NOMO-1 treated with dmso at 0.1 percent for 144 hours (cell line): ENCODE measurements around the gene S100A14.

ENCODE experiments used
- DNase-seq: peaks from one replicate; lab custom pipeline; 2025; ENCODE audit not compliant: unreplicated experiment; lab: John Stamatoyannopoulos, UW

Gene S100A14

DNA sequence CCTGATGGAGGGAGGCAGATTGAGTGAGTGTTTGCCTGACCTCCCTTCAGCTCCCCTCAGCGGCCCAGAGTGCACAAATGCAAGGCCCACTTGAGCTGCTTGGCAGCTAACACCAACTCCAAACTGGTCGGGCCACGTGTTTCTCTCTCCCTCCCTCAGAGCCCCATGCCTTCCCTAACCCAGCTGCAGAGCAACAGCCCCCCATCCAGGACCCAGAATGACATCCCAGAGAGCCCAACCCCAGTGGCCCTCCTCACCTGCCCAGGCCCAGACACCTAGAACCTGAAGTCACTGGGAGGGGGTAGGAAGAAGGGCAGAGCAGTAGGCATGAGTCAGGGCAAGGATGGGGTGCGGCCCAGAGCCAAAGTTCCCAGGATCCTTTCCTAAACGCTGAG is 789 bp upstream of the S100A14 start:
- DNase-seq = no peak

- DNase-seq = no peak
These were observed 719 bp downstream of the S100A14 start for GRCh38 chr1:153615406-153615805.

DNA sequence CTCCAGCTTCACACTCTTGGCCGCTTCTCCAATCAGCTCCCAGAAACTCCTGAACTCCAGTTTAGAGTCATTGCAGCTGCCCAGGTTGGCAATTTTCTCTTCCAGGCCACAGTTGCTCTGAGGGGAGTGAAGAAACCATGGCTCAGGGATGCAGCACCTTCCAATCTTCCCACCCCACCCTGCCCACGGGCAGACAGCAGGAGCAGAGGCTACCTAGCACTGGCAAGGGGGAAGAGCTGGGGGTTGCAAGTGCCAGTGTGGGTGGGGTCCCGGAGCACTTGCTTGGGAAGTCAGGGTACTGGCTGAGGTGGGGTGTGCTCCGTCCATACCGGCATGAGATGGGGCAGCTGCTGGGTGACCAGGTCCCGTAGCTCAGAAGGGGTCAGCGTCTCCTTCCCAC is 1.2 kb downstream of the S100A14 start:
- no peak for DNase-seq

DNA sequence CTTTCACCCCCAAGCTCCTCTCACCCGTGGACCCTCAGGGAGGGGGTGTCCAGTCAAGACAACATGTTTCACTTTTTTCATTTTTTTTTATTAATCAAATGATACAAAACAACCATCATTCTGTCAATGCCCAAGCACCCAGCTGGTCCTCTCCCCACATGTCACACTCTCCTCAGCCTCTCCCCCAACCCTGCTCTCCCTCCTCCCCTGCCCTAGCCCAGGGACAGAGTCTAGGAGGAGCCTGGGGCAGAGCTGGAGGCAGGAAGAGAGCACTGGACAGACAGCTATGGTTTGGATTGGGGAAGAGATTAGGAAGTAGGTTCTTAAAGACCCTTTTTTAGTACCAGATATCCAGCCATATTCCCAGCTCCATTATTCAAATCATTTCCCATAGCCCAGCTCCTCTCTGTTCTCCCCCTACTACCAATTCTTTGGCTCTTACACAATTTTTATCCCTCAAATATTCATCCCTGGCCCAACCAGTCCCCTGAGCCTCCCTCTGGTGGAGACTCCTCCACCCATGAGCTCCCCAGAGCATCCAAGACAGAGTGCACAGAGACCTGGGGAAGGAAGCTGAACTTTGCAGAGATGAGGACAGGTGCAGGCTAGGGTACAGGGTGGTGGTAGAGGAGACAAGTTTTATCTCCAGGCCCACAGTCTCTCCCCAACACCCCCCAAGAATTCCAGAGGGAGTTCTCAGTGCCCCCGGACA is 1.8 kb downstream of the S100A14 start:
- DNase-seq = no peak

- DNase-seq = no peak
These were observed 2.7 kb downstream of the S100A14 start for GRCh38 chr1:153613406-153613805.

DNA sequence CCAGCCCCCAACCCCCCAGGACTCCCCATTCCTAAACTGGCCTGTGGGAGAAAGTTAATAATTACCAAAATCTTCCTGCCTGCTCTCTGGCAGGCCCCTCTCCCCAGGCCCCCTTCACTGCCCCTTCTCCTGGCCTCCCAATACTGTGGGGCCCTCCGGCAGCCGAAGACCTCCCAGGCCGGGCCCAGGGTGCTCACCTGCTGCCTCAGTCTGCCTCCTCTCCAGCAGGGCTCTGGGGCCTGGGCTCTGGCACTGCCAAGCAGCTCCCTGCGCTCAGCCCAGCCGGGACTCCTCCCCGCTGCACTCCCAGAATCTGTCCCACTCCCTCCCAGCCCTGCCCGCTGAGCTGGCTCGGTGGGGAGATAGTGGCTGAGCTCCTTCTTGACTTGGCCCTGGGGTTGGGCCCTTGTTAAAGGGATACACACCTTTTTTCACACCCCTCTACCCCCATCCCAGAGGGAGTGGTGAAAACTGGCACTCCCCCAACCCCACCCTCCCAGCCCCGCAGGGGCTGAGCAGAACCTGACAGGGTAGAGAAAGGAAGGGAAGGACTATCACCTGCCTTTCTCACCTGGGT is 3.3 kb downstream of the S100A14 start, which contains the start of gene S100A16:
Gene S100A16, minus strand, starts transcription at position 383 of the 577 bp plus-strand sequence. CDS start 4,986 bp downstream, outside the sequence.
- DNase-seq = no peak

- DNase-seq = no peak
These were observed 3.9 kb downstream of the S100A14 start for GRCh38 chr1:153612111-153612754.

DNA sequence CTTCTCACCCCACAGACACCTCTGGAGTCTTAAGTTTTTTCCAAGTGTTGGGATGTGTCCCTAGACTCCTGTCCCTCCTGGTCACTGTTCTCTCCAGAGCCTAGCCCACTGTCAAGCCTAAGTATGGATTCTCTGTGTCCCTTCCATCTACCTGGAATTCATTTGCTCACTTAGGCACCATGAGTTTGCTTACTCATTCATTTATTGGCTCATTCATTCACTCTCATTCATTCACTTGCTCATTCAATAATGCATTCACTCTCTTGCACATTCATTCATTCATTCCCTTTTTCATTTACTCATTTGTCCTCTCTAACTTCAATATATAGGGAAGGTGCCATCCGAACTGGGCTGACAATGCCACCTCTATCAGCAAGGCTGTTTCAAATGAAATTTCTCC is 4.8 kb downstream of the S100A14 start:
- DNase-seq = no peak

- DNase-seq = peak; percentile 19
These were observed 5.3 kb downstream of the S100A14 start for GRCh38 chr1:153610811-153611301.

- DNase-seq = no peak
These were observed 5.8 kb downstream of the S100A14 start for GRCh38 chr1:153610334-153610733.

GRCh38 chr1:153609585-153609907 is 6.6 kb downstream of the S100A14 start:
- DNase-seq = no peak

DNA sequence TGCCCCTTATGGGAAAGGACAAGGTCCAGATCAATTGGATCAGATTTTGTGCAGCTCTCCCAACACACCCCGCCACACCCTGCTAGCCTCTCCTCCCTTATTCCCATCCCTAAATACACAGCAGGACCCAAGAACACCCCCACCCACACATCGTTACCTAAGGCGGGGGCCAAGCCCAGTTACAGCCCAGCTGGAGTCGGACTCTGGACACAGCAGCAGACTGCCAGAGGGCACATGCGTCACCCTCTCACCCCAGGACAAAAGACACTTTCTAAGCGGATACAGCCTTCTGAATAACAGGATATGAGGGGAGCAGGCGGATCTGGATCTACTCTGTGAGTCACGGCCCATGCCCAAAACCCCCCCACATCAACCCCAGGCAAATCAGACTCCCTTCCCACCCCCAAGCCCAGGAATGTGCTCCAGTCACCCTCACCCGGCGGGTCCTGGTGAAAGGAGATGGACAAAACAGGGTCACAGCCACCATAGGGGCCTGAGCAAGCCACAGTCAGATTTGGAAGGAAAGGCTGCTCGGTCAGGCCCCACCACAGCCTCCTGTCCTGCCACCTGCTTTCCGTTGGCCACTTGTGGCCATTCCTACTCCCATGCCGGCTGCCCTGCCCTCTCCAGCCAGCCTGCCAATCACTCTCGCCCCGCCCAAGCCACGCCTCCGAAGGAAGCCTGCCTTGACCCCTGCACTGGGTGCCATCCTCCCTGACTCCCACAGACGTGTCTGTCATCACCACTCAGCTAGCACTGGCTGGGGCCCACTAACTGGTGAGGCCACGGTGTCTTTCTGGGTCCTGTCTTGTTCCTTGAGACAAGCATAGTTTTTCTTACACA is 7.2 kb downstream of the S100A14 start:
- no peak for DNase-seq

DNA sequence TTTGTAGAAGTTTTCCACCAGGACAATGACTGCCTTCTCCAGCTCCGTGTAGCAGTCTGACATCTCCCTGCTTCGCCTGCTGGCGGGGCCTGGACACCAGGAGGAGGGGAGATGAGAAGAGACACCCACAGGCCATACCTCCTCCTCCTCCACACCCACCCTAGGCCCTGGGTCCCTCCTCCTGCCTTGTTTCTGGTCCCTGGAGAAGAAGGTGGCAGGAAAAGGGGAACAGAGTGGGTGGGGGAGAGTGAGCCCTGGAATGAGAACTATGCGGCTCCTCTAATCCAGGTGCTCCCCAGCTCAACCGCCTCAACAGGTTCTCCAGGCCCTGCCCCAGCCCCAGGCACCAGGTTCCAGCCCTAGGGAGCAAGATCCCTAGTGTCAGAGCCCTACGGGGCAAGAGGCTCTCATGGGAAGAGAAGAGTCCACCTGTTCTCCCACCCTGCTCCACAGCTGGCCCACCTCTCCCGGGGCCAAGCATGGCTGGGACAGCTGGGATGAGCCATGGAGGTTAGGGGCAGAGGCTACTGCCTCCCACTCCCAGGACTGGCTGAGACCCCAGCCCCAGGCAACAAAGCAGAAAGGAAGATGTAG is 7.9 kb downstream of the S100A14 start:
- no peak for DNase-seq

GRCh38 chr1:153607381-153607780 is 8.7 kb downstream of the S100A14 start:
- DNase-seq = no peak

DNA sequence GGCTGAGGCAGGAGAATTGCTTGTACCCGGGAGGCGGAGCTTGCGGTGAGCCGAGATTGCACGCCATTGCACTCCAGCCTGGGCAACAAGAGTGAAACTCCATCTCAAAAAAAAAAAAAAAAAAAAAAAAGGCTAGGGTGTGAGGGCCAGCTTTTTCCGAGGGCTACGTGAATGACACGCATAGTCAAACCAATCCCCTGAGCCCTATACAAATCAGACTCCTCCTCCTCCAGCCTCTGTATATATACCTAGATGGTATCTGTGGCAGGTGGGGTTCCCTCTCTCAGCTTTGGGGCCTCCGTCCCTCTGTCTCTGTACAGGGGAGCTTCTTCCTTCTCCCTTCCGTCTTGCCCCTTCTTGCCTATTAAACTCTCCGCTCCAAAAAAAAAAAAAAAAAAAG is 9.9 kb downstream of the S100A14 start:
- DNase-seq = no peak

DNA sequence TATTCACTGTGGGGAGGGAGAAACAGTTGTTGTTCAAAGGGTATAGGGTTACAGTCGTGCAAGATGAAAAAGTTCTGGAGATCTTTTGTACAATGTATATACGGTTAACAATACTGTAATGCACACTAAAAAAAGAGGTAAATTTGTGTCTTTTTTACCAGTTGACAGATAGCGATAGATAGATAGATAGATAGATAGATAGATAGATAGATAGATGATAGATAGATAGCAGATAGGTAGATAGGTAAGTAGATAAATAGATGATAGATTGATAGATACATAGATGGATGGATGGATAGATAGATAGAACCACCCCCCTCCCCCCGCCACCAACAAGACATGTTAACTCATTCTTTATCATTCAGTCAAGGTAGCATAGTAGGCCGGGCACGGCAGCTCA is 13.4 kb downstream of the S100A14 start:
- DNase-seq = no peak

DNA sequence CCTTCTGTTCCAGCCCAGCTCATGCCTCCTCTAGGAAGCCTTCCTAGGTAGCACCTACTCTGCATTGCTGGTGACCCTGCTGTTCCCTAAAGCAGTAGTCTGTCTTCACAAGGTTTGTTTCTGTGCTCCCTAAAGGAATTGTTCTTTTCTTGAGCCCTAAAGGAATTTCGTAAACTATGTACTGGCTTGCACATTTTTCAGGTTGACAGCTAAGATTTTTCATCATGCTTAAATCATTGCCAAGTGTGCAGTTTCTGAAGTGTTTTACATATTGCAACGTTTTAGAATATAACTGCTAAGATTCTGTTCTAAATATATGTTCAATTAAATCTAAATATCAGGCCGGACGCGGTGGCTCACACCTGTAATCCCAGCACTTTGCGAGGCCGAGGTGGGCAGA is 16.3 kb downstream of the S100A14 start:
- no peak for DNase-seq

DNA sequence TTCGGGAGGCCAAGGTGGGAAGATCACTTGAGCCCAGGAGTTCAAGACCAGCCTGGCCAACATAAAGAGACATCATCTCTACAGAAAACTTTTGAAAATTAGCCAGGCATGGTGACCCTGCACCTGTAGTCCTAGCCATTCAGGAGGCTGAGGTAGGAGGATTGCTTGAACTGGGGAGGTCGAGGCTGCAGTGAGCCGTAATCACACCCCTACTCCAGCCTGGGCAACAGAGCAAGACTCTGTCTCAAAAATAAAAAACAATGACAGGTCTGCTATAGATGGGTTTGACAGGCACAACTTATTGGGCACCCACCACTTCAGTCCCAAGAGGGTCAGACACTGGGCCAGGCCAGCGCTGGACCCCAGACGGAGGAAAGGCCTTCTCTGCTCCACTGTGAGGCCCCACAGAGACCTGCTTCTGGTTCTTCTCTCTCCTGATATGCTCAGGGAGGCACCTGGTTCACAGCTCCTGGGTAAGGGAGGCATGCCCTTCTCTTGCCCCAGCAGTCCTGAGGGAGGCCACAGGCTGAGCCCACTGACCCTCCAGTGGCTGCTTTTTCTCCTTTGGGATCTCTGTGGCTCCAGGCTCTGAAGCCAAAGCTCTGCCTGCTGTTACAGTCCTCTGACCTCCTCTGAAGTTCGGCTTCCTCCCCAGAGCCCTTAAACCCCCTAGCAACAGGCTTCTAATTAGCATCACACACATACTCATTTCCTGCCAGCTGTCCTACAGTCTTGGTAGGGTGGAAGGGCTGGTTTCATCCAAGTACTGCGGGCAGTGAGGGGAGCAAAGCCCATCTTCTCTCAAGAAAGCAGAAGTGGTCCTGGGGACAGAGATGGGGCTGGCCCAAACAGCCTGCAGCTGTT is 17.6 kb downstream of the S100A14 start:
- peak; percentile 98 for DNase-seq

DNA sequence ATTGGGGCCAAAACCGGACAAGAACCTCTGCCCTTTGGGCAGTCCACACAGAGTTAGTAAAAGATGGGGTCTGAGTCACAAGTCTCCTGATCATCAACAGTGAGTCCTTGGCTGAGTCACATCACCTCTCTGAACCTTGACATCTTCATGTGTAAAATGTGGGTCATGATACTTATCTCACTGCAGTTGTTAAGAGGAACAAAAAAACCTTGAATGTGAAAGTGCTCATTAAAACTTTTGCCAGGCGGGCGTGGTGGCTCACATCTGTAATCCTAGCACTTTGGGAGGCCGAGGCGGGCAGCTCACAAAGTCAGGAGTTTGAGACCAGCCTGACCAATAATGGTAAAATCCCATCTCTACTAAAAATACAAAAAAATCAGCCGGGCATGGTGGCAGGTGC is 18.9 kb downstream of the S100A14 start:
- no peak for DNase-seq

- no peak for DNase-seq
These were observed 23.4 kb downstream of the S100A14 start for GRCh38 chr1:153592748-153593147.
